HEK293 (cell line): Measurements from ENCODE around the gene KRTAP16-1.

ENCODE experiments used
- CTCF ChIA-PET: fragments of 350-600 bp; formaldehyde crosslinking; extraction: SDS; loops from one replicate; lab custom pipeline; 2021; ENCODE audit warnings: antibody characterized with exemption; lab: Yijun Ruan, JAX
- POLR2A ChIA-PET: fragments of 300-600 bp; formaldehyde crosslinking; extraction: SDS; loops from one replicate; lab custom pipeline; 2020; ENCODE audit warnings: antibody characterized with exemption, inconsistent platforms; lab: Yijun Ruan, JAX
- H3K27ac ChIP-seq: fragments of 200-500 bp; sonication (Bioruptor generic); 2 replicates; pipeline ENCODE4 v1.5.1; 2014; ENCODE audit warnings: low read depth, low read length, control low read depth, inconsistent platforms; ENCODE audit errors: extremely low read depth
- H3K36me3 ChIP-seq, 2 experiments: fragments of 200-500 bp in 1 of 2; sonication (Bioruptor generic) in 1 of 2; 1 replicate in 1 of 2; 2 replicates in 1 of 2; pipeline ENCODE4 v1.5.1; 2014 to 2017; ENCODE audit warnings: inconsistent platforms in 2 of 2, low read length in 2 of 2; ENCODE audit not compliant: control insufficient read depth in 2 of 2, insufficient read depth in 1 of 2
- H3K4me1 ChIP-seq: fragments of 200-500 bp; sonication (Bioruptor generic); 2 replicates; pipeline ENCODE4 v1.5.1; 2014; ENCODE audit warnings: mild to moderate bottlenecking, low read length, inconsistent platforms; ENCODE audit not compliant: control insufficient read depth, insufficient read depth
- H3K4me3 ChIP-seq: 2 replicates; pipeline ENCODE4 v1.5.1; 2011; ENCODE audit warnings: low read depth, mild to moderate bottlenecking, control low read depth, low read length, moderate library complexity
- H3K9me3 ChIP-seq: fragments of 200-500 bp; sonication (Bioruptor generic); 2 replicates; pipeline ENCODE4 v1.5.1; 2014; ENCODE audit warnings: low read depth, low read length, inconsistent platforms; ENCODE audit not compliant: control insufficient read depth, insufficient read depth
- EGR2 ChIP-seq: fragments of 450-650 bp; formaldehyde crosslinking; IDR thresholded peaks from 2 replicates; pipeline ENCODE4 v1.5.1; 2016; ENCODE audit warnings: low read depth, missing biosample characterization, missing genetic modification characterization
- KLF9 ChIP-seq: fragments of 450-650 bp; formaldehyde crosslinking; IDR thresholded peaks from 2 replicates; pipeline ENCODE4 v1.5.1; 2016; ENCODE audit warnings: missing biosample characterization, missing genetic modification characterization, low read depth
- SCRT2 ChIP-seq: fragments of 450-650 bp; formaldehyde crosslinking; IDR thresholded peaks from 2 replicates; pipeline ENCODE4 v1.5.1; 2016; ENCODE audit warnings: missing biosample characterization, missing genetic modification characterization
- ZNF138 ChIP-seq: fragments of 450-650 bp; formaldehyde crosslinking; IDR thresholded peaks from 2 replicates; pipeline ENCODE4 v1.5.1; 2016; ENCODE audit warnings: missing biosample characterization, missing genetic modification characterization, borderline replicate concordance
- ZNF18 ChIP-seq: fragments of 450-650 bp; formaldehyde crosslinking; IDR thresholded peaks from 2 replicates; pipeline ENCODE4 v1.5.1; 2016; ENCODE audit warnings: missing biosample characterization, missing genetic modification characterization
- ZNF292 ChIP-seq: fragments of 450-650 bp; formaldehyde crosslinking; IDR thresholded peaks from 2 replicates; pipeline ENCODE4 v1.5.1; 2016; ENCODE audit warnings: low read depth, missing biosample characterization, missing genetic modification characterization, borderline replicate concordance
- ZNF311 ChIP-seq: fragments of 450-650 bp; formaldehyde crosslinking; IDR thresholded peaks from 2 replicates; pipeline ENCODE4 v1.5.1; 2017; ENCODE audit warnings: missing biosample characterization, missing genetic modification characterization, borderline replicate concordance
- ZNF335 ChIP-seq: fragments of 450-650 bp; formaldehyde crosslinking; conservative IDR thresholded peaks from 2 replicates; pipeline ENCODE4 v1.5.1; 2016; ENCODE audit warnings: missing biosample characterization, missing genetic modification characterization
- ZNF473 ChIP-seq: fragments of 450-650 bp; formaldehyde crosslinking; IDR thresholded peaks from 2 replicates; pipeline ENCODE4 v1.5.1; 2017; ENCODE audit warnings: missing biosample characterization, missing genetic modification characterization
- ZNF529 ChIP-seq: fragments of 450-650 bp; formaldehyde crosslinking; IDR thresholded peaks from 2 replicates; pipeline ENCODE4 v1.5.1; 2017; ENCODE audit warnings: missing genetic modification characterization, missing biosample characterization; ENCODE audit not compliant: insufficient replicate concordance
- ZNF658 ChIP-seq: fragments of 450-650 bp; formaldehyde crosslinking; IDR thresholded peaks from 2 replicates; pipeline ENCODE4; 2016; ENCODE audit warnings: missing biosample characterization, missing genetic modification characterization
- TF ChIP-seq, protein P1 (sequence below): fragments of 450-650 bp; formaldehyde crosslinking; IDR thresholded peaks from 2 replicates; pipeline ENCODE4 v1.5.1; 2017; ENCODE audit warnings: missing biosample characterization, missing genetic modification characterization
- TF ChIP-seq, protein P2 (sequence below): fragments of 450-650 bp; formaldehyde crosslinking; IDR thresholded peaks from 2 replicates; pipeline ENCODE4 v1.5.1; 2016; ENCODE audit warnings: missing biosample characterization, missing genetic modification characterization

KRTAP16-1 gene

DNA sequence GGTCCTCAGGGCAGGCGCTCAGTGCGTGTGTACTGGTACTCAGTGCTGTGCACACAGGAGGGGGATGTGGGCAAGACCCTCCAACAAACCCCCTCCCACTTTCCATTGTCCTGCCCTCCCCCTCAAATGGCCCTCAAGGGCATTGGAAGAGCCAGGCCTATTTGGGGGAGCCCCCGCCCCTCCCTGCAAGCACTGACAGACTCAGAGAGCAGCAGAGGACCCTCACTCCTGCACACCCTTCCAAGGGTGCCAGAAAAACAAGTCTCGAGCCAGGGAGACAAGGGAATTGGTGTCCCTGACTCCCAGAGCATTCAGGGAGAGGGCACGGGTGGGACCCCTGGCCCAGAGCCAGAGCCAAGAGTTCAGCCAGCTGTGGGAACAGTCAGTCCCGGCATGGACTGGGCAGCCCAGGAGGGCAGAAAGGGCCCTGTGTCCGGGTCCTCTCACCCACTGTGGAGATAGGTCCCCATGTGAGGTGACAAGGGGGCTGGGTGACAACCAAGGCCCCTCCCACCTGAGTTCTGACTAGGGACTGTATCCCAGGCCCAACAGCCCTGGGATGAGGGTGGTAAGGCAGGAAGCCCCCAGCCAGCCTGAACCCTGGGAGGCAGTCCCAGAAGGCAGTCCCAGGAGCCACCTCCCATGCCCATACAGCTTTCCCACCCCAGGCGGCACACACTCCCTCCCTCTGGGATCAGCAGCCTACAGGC is 18.5 kb upstream of the KRTAP16-1 start:
- Histone ChIP-seq H3K36me3 (no peaks in the 10 kb centered on the region), H3K4me1 (no peaks in the 10 kb centered on the region), H3K4me3 (no peak overlapping the region), H3K27ac (no peak overlapping the region), H3K9me3 (no peaks in the 10 kb centered on the region)
- POLR2A ChIA-PET, result no interaction called here
- TF ChIP-seq ZNF335 (tag by site-specific recombination), result peak; percentile 53
- no peak for TF ChIP-seq KLF9 (tag by site-specific recombination)
- no peak for TF ChIP-seq ZNF138 (tag by site-specific recombination)
- CTCF ChIA-PET, result interaction anchor here (0.5 to 2.8 kb wide), 6 partner anchors 11 to 335 kb away, joined by 3 to 16 read pairs (median 9); partner anchors contain the start of gene KRTAP17-1

- Histone ChIP-seq H3K4me1 (no peaks in the 10 kb centered on the region), H3K36me3 (no peaks in the 10 kb centered on the region), H3K4me3 (no peak overlapping the region)
- TF ChIP-seq ZNF529 (tag by site-specific recombination) (no peak), ZNF658 (no peak), ZNF292 (no peak)
- TF ChIP-seq, all 188 proteins: peak for 0
- Histone ChIP-seq H3K27ac (no peak overlapping the region), H3K9me3 (no peaks in the 10 kb centered on the region)
- ChIA-PET POLR2A (no interaction called here), CTCF (interaction anchor here (0.6 to 1.2 kb wide), 2 partner anchors 136 to 168 kb away, joined by 3 read pairs; no protein-coding TSS in a partner anchor)
These were observed 17.4 kb upstream of the KRTAP16-1 start for GRCh38 chr17:41326173-41327145.

DNA sequence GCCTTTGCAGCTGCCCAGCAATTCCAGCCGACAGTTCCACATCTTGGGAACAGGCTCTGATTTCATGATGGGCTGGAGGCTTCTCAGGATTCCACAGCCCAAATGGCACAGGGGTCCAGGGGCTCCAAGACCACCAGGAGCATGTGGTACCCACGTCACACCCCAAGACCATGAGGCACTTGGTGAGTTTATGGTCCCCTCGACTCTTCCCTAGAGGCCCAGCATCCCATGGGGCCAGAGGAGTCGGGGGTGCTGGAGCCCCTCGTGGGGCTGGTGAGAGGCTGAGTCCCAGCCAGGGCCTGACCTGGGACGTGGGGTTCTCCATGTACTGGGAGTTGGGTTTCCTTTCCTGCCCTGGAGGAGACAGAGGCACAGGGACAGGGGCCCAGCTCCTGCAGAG is 16.5 kb upstream of the KRTAP16-1 start:
- H3K4me3 ChIP-seq, result no peak overlapping the region
- no peaks in the 10 kb centered on the region for H3K36me3 ChIP-seq
- no peaks in the 10 kb centered on the region for H3K4me1 ChIP-seq
- TF ChIP-seq SCRT2 (tag by site-specific recombination), result no peak
- TF ChIP-seq, protein P1, sequence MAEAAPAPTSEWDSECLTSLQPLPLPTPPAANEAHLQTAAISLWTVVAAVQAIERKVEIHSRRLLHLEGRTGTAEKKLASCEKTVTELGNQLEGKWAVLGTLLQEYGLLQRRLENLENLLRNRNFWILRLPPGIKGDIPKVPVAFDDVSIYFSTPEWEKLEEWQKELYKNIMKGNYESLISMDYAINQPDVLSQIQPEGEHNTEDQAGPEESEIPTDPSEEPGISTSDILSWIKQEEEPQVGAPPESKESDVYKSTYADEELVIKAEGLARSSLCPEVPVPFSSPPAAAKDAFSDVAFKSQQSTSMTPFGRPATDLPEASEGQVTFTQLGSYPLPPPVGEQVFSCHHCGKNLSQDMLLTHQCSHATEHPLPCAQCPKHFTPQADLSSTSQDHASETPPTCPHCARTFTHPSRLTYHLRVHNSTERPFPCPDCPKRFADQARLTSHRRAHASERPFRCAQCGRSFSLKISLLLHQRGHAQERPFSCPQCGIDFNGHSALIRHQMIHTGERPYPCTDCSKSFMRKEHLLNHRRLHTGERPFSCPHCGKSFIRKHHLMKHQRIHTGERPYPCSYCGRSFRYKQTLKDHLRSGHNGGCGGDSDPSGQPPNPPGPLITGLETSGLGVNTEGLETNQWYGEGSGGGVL, result no peak
- TF ChIP-seq, protein P2, sequence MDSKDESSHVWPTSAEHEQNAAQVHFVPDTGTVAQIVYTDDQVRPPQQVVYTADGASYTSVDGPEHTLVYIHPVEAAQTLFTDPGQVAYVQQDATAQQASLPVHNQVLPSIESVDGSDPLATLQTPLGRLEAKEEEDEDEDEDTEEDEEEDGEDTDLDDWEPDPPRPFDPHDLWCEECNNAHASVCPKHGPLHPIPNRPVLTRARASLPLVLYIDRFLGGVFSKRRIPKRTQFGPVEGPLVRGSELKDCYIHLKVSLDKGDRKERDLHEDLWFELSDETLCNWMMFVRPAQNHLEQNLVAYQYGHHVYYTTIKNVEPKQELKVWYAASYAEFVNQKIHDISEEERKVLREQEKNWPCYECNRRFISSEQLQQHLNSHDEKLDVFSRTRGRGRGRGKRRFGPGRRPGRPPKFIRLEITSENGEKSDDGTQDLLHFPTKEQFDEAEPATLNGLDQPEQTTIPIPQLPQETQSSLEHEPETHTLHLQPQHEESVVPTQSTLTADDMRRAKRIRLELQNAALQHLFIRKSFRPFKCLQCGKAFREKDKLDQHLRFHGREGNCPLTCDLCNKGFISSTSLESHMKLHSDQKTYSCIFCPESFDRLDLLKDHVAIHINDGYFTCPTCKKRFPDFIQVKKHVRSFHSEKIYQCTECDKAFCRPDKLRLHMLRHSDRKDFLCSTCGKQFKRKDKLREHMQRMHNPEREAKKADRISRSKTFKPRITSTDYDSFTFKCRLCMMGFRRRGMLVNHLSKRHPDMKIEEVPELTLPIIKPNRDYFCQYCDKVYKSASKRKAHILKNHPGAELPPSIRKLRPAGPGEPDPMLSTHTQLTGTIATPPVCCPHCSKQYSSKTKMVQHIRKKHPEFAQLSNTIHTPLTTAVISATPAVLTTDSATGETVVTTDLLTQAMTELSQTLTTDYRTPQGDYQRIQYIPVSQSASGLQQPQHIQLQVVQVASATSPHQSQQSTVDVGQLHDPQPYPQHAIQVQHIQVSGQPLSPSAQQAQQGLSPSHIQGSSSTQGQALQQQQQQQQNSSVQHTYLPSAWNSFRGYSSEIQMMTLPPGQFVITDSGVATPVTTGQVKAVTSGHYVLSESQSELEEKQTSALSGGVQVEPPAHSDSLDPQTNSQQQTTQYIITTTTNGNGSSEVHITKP, result no peak
- TF ChIP-seq ZNF473 (tag by site-specific recombination), result no peak
- TF ChIP-seq ZNF18, result no peak
- TF ChIP-seq EGR2 (tag by site-specific recombination), result no peak
- TF ChIP-seq ZNF311 (tag by site-specific recombination), result no peak
- ChIA-PET CTCF (no interaction called here), POLR2A (no interaction called here)
- no peak overlapping the region for H3K27ac ChIP-seq
- no peaks in the 10 kb centered on the region for H3K9me3 ChIP-seq
